Lower lobe of right lung (tissue), 2 donors: ENCODE measurements around the gene ODAM. TPM values are rescaled to one million over a fixed set of nuclear protein-coding genes. Genes with fewer than 3 reads are reported as not detected.
"Not testable (repeated sequence)": the region's sequence is repeated elsewhere in the genome, so short reads cannot be mapped to it uniquely, and the experiment has no call there.

Experiments used
- ATAC-seq, 2 donors: fragments of 200-7000 bp; cut with Tn5 transposase; one replicate each; pipeline ENCODE4 v1.9.1; 2020 to 2022; ENCODE audit warnings: mild to moderate bottlenecking in 2 of 2, moderate library complexity in 2 of 2
- DNase-seq: peaks from one replicate; pipeline ENCODE4 v3.0.0-alpha.2; 2020
- H3K27ac ChIP-seq: fragments of 200-600 bp; one replicate; pipeline ENCODE4 v1.8.0; 2022
- H3K27me3 ChIP-seq: fragments of 200-600 bp; one replicate; pipeline ENCODE4 v1.8.0; 2022; ENCODE audit warnings: low read depth
- H3K36me3 ChIP-seq: fragments of 200-600 bp; one replicate; pipeline ENCODE4 v1.8.0; 2022; ENCODE audit warnings: mild to moderate bottlenecking
- H3K4me1 ChIP-seq: fragments of 200-600 bp; one replicate; pipeline ENCODE4 v1.8.0; 2022
- H3K4me3 ChIP-seq: fragments of 200-600 bp; one replicate; pipeline ENCODE4 v1.8.0; 2022; ENCODE audit warnings: mild to moderate bottlenecking
- H3K9me3 ChIP-seq: fragments of 200-600 bp; one replicate; pipeline ENCODE4 v1.8.0; 2022
- intact Hi-C: fragments of 100-400 bp; cut with DNase I; formaldehyde crosslinking; loops from one replicate; pipeline ENCODE4 v1.11.0; 2022
- total RNA-seq: library from RNA; stranded (reverse); fragmentation: NEBNext Ultra II Directional; extraction: Animal tissue kit (Norgen Biotek cat#: 25700); gene quantifications from one replicate; pipeline ENCODE4 v1.2.1, GENCODE V29; 2021
- TF ChIP-seq, protein P1 (sequence below): fragments of 200-600 bp; IDR thresholded peaks from one replicate; pipeline ENCODE4 v1.8.0; 2022; ENCODE audit warnings: antibody characterized with exemption, mild to moderate bottlenecking
- donor health status: DM: no; HTN: yes; CAD: no; lungs with severe emphysema.

ODAM gene
- total RNA-seq, 1 donor from 2014 or later: 2.6 TPM

DNA sequence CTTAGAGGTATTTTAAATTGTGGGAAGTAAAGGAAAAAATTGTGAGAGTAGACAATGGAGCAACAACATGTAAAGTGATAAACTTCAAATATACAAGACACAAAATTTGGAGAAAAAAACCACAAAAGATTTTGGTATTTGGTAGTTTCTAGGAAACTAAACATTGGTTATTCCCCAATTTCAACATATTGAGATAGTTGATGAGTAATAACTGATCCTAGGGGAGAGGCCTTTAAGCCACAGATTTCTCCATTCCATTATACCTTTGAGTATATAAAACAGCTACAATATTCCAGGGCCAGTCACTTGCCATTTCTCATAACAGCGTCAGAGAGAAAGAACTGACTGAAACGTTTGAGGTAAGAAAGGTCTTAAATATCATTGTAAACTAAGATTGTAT lies 30.3 kb downstream of the ODAM start, which contains the start of gene FDCSP:
Gene FDCSP (plus strand): TSS at position 301 of the 400 bp plus-strand sequence. CDS start 5,071 bp downstream, outside the sequence.
- intact Hi-C loops: no loop called here
- Histone ChIP-seq H3K36me3 (no peaks in the 10 kb centered on the region), H3K4me1 (no peaks in the 10 kb centered on the region), H3K4me3 (no peak within 1 kb of the TSS), H3K9me3 (no peaks in the 10 kb centered on the region), H3K27me3 (no peaks in the 10 kb centered on the region), H3K27ac (no peak within 1 kb of the TSS)
- TF ChIP-seq, protein P1, sequence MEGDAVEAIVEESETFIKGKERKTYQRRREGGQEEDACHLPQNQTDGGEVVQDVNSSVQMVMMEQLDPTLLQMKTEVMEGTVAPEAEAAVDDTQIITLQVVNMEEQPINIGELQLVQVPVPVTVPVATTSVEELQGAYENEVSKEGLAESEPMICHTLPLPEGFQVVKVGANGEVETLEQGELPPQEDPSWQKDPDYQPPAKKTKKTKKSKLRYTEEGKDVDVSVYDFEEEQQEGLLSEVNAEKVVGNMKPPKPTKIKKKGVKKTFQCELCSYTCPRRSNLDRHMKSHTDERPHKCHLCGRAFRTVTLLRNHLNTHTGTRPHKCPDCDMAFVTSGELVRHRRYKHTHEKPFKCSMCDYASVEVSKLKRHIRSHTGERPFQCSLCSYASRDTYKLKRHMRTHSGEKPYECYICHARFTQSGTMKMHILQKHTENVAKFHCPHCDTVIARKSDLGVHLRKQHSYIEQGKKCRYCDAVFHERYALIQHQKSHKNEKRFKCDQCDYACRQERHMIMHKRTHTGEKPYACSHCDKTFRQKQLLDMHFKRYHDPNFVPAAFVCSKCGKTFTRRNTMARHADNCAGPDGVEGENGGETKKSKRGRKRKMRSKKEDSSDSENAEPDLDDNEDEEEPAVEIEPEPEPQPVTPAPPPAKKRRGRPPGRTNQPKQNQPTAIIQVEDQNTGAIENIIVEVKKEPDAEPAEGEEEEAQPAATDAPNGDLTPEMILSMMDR: no peak
- no peak for DNase-seq
- no peak for ATAC-seq

DNA sequence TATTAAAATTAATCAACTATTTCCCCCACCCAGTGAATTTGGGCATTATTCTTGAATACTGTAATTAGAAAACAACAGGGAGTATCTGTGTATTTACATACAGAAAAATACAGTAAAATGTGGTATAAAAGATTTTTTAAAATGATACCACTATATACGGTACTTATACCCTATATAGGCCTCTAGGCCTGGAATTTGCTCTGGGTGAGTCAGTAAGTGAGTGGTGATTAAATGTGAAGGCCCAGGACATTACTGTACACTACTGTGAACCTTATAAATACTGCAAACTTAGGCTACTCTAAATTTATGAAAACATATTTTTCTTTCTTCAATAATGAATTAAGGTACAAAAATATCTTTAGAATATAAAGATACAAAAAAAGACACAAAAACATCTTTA lies 40.6 kb downstream of the ODAM start:
- Histone ChIP-seq H3K36me3 (no peaks in the 10 kb centered on the region), H3K27ac (no peak overlapping the region), H3K27me3 (no peaks in the 10 kb centered on the region), H3K9me3 (no peaks in the 10 kb centered on the region), H3K4me1 (no peaks in the 10 kb centered on the region), H3K4me3 (no peak overlapping the region)
- ATAC-seq: no peak
- no peak for DNase-seq
- intact Hi-C loops: no loop called here
- TF ChIP-seq, protein P1: no peak

DNA sequence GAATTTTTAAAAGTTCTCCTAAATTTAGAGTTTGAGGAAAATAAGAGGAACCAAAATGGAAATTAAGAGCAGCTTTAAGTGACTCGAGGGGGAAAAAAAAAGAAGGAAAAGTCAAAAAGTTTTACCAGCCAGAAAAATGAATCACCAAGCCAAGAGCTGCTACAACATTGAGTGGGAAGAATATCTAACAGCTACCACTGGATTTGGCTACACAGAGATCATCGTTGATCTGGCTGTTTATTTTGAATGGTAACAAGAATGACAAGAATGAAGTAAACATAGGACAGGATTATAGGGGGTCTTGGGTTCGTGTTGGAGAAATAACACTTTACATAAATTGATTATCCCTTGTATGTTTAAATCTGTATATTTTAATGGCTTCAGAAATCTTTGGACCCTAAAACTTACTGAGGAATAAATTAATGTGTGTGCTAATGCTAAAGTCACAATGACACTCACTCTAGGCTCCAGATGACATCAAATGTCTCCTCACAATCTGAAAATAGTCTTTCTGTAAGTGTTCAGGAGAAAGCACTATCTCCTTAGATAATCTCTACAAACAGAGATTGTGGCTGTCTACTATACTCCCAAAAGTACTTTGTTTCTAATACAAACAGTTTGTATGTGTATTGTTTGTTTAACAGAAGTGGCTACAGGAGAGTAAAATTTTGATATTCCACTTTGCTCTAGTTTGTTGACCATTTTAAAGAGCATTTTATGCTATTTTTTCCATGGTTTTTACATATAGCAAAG lies 43.8 kb downstream of the ODAM start:
- Histone ChIP-seq H3K27me3 (no peaks in the 10 kb centered on the region), H3K27ac (no peak overlapping the region), H3K4me1 (no peaks in the 10 kb centered on the region), H3K9me3 (no peaks in the 10 kb centered on the region), H3K4me3 (no peak overlapping the region), H3K36me3 (no peaks in the 10 kb centered on the region)
- TF ChIP-seq, protein P1: no peak
- intact Hi-C loops: no loop called here
- DNase-seq (no peak), ATAC-seq (no peak)

DNA sequence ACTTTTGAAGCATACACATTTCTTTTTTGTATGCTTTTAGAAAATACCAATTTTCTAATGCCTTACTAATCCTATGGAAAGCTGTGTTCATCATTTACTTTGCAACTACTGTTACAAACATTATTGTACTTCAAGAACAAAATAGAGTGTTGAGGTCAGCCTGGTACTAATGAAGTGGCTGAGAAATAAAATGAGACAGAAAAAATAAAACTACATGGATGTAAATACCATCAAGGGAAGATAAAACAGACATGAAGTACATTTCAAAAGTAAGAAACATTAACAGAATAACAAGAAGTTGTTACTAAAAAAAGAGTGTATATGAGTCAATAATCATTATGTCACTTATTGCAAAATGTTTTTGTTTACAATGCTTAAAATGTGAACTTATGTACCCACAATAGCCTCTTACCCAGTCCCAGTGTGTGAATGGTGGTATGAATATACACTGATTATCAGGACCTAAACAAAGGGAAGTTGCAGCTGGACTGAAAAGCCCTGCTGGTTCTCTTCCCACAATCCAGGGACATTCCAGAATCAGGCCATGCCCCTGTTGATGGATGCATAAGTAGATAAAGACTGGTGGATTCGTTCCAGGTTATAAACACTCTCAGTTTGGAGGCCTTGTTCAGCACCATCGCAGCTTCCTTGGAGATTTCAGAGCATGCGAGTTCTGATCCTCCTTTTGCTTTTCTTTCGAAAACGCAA lies 44.5 kb downstream of the ODAM start:
- no peak for ATAC-seq
- no peak overlapping the region for H3K4me3 ChIP-seq
- no peaks in the 10 kb centered on the region for H3K27me3 ChIP-seq
- TF ChIP-seq, protein P1: no peak
- H3K4me1 ChIP-seq: no peaks in the 10 kb centered on the region
- DNase-seq: no peak
- no peaks in the 10 kb centered on the region for H3K9me3 ChIP-seq
- H3K36me3 ChIP-seq: no peaks in the 10 kb centered on the region
- no peak overlapping the region for H3K27ac ChIP-seq
- intact Hi-C loops: no loop called here

DNA sequence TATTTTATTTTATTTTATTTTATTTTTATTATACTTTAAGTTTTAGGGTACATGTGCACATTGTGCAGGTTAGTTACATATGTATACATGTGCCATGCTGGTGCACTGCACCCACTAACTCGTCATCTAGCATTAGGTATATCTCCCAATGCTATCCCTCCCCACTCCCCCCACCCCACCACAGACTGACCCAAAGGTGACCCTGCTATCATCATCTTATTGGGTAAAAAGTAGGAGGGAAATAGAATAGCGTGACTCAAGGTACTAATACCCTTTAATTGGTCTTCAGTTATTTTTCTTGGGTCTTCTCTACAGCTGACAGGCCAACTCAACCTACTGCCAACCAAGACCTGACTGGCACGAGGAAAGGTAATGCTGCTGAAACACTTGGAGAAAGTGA lies 46.8 kb downstream of the ODAM start, which contains the start of gene CSN3:
Gene CSN3 (plus strand): TSS at position 301 of the 400 bp plus-strand sequence. CDS start 2,223 bp downstream, outside the sequence.
- H3K4me1 ChIP-seq, H3K27ac ChIP-seq, H3K27me3 ChIP-seq, H3K9me3 ChIP-seq, H3K36me3 ChIP-seq, DNase-seq, ATAC-seq, H3K4me3 ChIP-seq, intact Hi-C loops: not testable (repeated sequence)

DNA sequence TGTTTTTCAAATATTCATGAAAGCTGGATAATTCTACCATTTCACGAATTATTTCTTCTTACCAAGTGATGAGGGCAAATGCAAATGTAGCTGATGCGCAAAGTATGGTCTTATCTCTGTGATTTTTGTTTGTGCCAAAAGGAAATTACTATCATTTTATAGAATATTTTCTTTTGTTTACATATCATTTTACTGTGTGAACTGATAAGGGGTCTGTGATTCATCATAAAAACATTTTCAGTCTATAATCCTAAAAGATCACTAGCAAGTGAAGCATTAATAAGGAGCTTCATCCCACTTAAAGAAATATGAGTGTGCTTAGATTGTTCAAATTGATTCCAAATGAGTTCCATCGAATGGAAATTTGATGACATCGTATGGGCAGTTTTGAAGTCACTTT lies 47.6 kb downstream of the ODAM start:
- H3K27ac ChIP-seq: no peak overlapping the region
- no peaks in the 10 kb centered on the region for H3K36me3 ChIP-seq
- intact Hi-C loops: no loop called here
- H3K4me1 ChIP-seq: no peaks in the 10 kb centered on the region
- no peaks in the 10 kb centered on the region for H3K27me3 ChIP-seq
- TF ChIP-seq, protein P1: no peak
- no peak overlapping the region for H3K4me3 ChIP-seq
- DNase-seq: no peak
- no peaks in the 10 kb centered on the region for H3K9me3 ChIP-seq
- no peak for ATAC-seq
